Endothelial cell of umbilical vein (primary cell): Measurements from ENCODE around the gene RELN. TPM values are rescaled to one million over a fixed set of nuclear protein-coding genes. Genes with fewer than 3 reads are reported as not detected.

Experiments
- BruUV-seq: library from RNA; stranded (reverse); fragments of 400-500 nt; replicated peaks from 2 replicates; lab custom pipeline; 2021; lab: Mats Ljungman, UMichigan
- CTCF ChIA-PET: fragments of 300-600, 350-600 bp; sonication (Branson Sonifier 250); formaldehyde crosslinking; loops from one replicate; lab custom pipeline; 2021; ENCODE audit warnings: antibody characterized with exemption, inconsistent platforms; lab: Charles Lee
- POLR2A ChIA-PET: fragments of 300-600, 350-600 bp; sonication (Branson Sonifier 250); formaldehyde crosslinking; loops from one replicate; lab custom pipeline; 2021; ENCODE audit warnings: antibody characterized with exemption, inconsistent platforms; lab: Charles Lee
- DNase-seq: peaks from one replicate; pipeline ENCODE4 v3.0.0-alpha.2; 2011; ENCODE audit warnings: low read depth, low spot score
- FAIRE-seq: peaks from 2 replicates; lab custom pipeline; 2011; peaks lifted over from hg19 to GRCh38; lab: Jason Lieb, UNC
- H2AFZ ChIP-seq: 2 replicates; pipeline ENCODE4 v1.6.0; 2012; ENCODE audit warnings: low read depth, low read length, control low read depth, inconsistent platforms
- H3K27ac ChIP-seq: 2 replicates; pipeline ENCODE4 v1.5.1; 2011; ENCODE audit warnings: low read depth, mild to moderate bottlenecking, control low read depth, low read length, moderate library complexity; ENCODE audit not compliant: insufficient read depth
- H3K27me3 ChIP-seq, 2 experiments: 2 replicates each; pipeline versions ENCODE4 v1.6.0 to v1.6.1; 2011; ENCODE audit warnings: low read length in 2 of 2, mixed read lengths in 1 of 2; ENCODE audit not compliant: control insufficient read depth in 2 of 2, insufficient read depth in 2 of 2
- H3K36me3 ChIP-seq, 2 experiments: 2 replicates in 1 of 2; 3 replicates in 1 of 2; pipeline ENCODE4 v1.5.1; 2011; ENCODE audit warnings: low read length in 2 of 2, mild to moderate bottlenecking in 1 of 2, moderate library complexity in 1 of 2; ENCODE audit not compliant: control insufficient read depth in 2 of 2, insufficient read depth in 2 of 2; ENCODE audit errors: extremely low read depth in 1 of 2
- H3K4me1 ChIP-seq: 3 replicates; pipeline ENCODE4 v1.5.1; 2011; ENCODE audit warnings: mild to moderate bottlenecking, low read length; ENCODE audit not compliant: control insufficient read depth, insufficient read depth; ENCODE audit errors: extremely low read depth
- H3K4me2 ChIP-seq: 2 replicates; pipeline ENCODE4 v1.6.1; 2011; ENCODE audit warnings: low read length, control low read depth, mixed read lengths; ENCODE audit not compliant: insufficient read depth
- H3K4me3 ChIP-seq, 3 experiments: fragments of 200-600 bp in 1 of 3; sonication (generic), shearing (Covaris generic) in 1 of 3; replicated peaks in 1 of 3; 2 replicates each; pipeline ENCODE4 v1.5.1; 2011 to 2016; ENCODE audit warnings: control low read depth in 3 of 3, low read length in 3 of 3, mild to moderate bottlenecking in 2 of 3, inconsistent platforms in 1 of 3, low read depth in 1 of 3, moderate library complexity in 1 of 3; ENCODE audit not compliant: insufficient read depth in 1 of 3
- H3K79me2 ChIP-seq: 2 replicates; pipeline ENCODE4 v1.6.0; 2012; ENCODE audit warnings: low read length, inconsistent platforms; ENCODE audit not compliant: control insufficient read depth, insufficient read depth
- H3K9ac ChIP-seq: replicated peaks from 2 replicates; pipeline ENCODE3; 2011; ENCODE audit warnings: low read length, control low read depth; ENCODE audit not compliant: insufficient read depth; ENCODE audit errors: extremely low read depth
- H3K9me1 ChIP-seq: replicated peaks from 3 replicates; pipeline ENCODE4 v1.6.0; 2011; ENCODE audit warnings: mild to moderate bottlenecking, low read length; ENCODE audit not compliant: control insufficient read depth, insufficient read depth; ENCODE audit errors: extremely low read depth
- H3K9me3 ChIP-seq: replicated peaks from 2 replicates; pipeline ENCODE4 v1.5.1; 2012; ENCODE audit warnings: low read length, inconsistent platforms; ENCODE audit not compliant: control insufficient read depth, insufficient read depth
- H4K20me1 ChIP-seq: replicated peaks from 2 replicates; pipeline ENCODE3; 2011; ENCODE audit warnings: mild to moderate bottlenecking, low read length; ENCODE audit not compliant: control insufficient read depth, insufficient read depth; ENCODE audit errors: extremely low read depth
- EZH2 ChIP-seq: IDR thresholded peaks from 2 replicates; pipeline ENCODE4 v1.6.1; 2012; ENCODE audit warnings: borderline replicate concordance, low read depth, mild to moderate bottlenecking, moderate library complexity, low read length, inconsistent platforms; ENCODE audit not compliant: severe bottlenecking
- FOS ChIP-seq: IDR thresholded peaks from 2 replicates; pipeline ENCODE4 v1.6.1; 2011; ENCODE audit warnings: mild to moderate bottlenecking, low read length, moderate library complexity, borderline replicate concordance; ENCODE audit not compliant: insufficient read depth
- GATA2 ChIP-seq: IDR thresholded peaks from 2 replicates; pipeline ENCODE4 v1.7.0; 2011; ENCODE audit warnings: low read depth, mild to moderate bottlenecking, moderate library complexity, mixed read lengths, low read length; ENCODE audit not compliant: insufficient read length, insufficient read depth
- JUN ChIP-seq: IDR thresholded peaks from 2 replicates; pipeline ENCODE4 v1.6.1; 2011; ENCODE audit warnings: borderline replicate concordance, low read depth; ENCODE audit not compliant: insufficient read length, insufficient read depth
- MAX ChIP-seq: IDR thresholded peaks from 2 replicates; pipeline ENCODE4 v1.6.1; 2011; ENCODE audit not compliant: insufficient read depth, insufficient read length
- MYC ChIP-seq: IDR thresholded peaks from one replicate; pipeline ENCODE4 v1.6.1; 2011; ENCODE audit warnings: mild to moderate bottlenecking, low read depth, low read length
- POLR2A ChIP-seq: IDR thresholded peaks from 2 replicates; pipeline ENCODE4 v1.6.1; 2012; ENCODE audit warnings: low read depth, mild to moderate bottlenecking, control low read depth, low read length
- dilution Hi-C: fragments of 300-500 bp; cut with MboI; formaldehyde crosslinking; loops from one replicate; pipeline ENCODE4 v1.15.0; 2019; ENCODE audit warnings: low sequenced_read_pairs; ENCODE audit not compliant: extremely low pct_ligation_motif_present
- intact Hi-C: fragments of 100-400 bp; cut with micrococcal nuclease; formaldehyde crosslinking; loops from one replicate; pipeline ENCODE4 v1.10.0; 2022
- polyA plus RNA-seq, 4 experiments: library from polyadenylated mRNA; depleted of rRNA in 3 of 4; stranded (reverse) in 3 of 4; unstranded in 1 of 4; fragments of >200 nt; gene quantifications; 2 replicates each; pipeline versions ENCODE4 v1.2.1 to v1.2.3, GENCODE V29; 2011 to 2012; ENCODE audit warnings: missing spikeins in 1 of 4
- total RNA-seq: library from RNA; stranded (reverse); gene quantifications from 2 replicates; pipeline ENCODE4 v1.2.3, GENCODE V29; 2021
- TF ChIP-seq, protein P1 (sequence below), 2 donors: IDR thresholded peaks; 1 replicate in 1 of 2; 2 replicates in 1 of 2; pipeline ENCODE4 v1.5.1; 2011; ENCODE audit warnings: low read length in 2 of 2, mild to moderate bottlenecking in 2 of 2, moderate library complexity in 2 of 2, control low read depth in 1 of 2, inconsistent platforms in 1 of 2, low read depth in 1 of 2; ENCODE audit not compliant: insufficient read depth in 1 of 2; ENCODE audit errors: extremely low read depth in 1 of 2

RELN gene
- total and polyA plus RNA-seq, 2 donors (not counting 3 experiments of a cell fraction or from before 2014, with no cell fraction given) = 0.15 to 0.22 TPM

GRCh38 chr7:103569621-103570305, 419.7 kb downstream of the RELN start:
- DNase-seq (no peak), FAIRE-seq (no peak)
- no TSS peak for BruUV-seq
- ChIA-PET POLR2A (no interaction called here), CTCF (no interaction called here)
- no peak overlapping the region for H3K4me2 ChIP-seq
- H3K27me3 ChIP-seq = peaks cover 10 to 20% of the 10 kb centered on the region in 2 experiments
- no peaks in the 10 kb centered on the region for H3K36me3 ChIP-seq
- H3K79me2 ChIP-seq = no peaks in the 10 kb centered on the region
- no peaks in the 10 kb centered on the region for H3K9me3 ChIP-seq
- H4K20me1 ChIP-seq = no peaks in the 10 kb centered on the region
- no peak overlapping the region for H3K27ac ChIP-seq
- H3K9me1 ChIP-seq = no peaks in the 10 kb centered on the region
- H2AFZ ChIP-seq = no peak overlapping the region
- dilution Hi-C loops = no loop called here
- no peak overlapping the region for H3K9ac ChIP-seq
- no peak for TF ChIP-seq MAX
- no peak for TF ChIP-seq EZH2
- no peak for TF ChIP-seq POLR2A
- TF ChIP-seq FOS = no peak
- no peak for TF ChIP-seq JUN
- no peak for TF ChIP-seq MYC
- TF ChIP-seq GATA2 = no peak
- no peak overlapping the region for H3K4me3 ChIP-seq
- intact Hi-C loops = loop anchor here (5.0 to 10.0 kb wide), 2 partner anchors 415 to 698 kb away; partner anchors contain the start of gene RELN
- H3K4me1 ChIP-seq = no peaks in the 10 kb centered on the region

DNA sequence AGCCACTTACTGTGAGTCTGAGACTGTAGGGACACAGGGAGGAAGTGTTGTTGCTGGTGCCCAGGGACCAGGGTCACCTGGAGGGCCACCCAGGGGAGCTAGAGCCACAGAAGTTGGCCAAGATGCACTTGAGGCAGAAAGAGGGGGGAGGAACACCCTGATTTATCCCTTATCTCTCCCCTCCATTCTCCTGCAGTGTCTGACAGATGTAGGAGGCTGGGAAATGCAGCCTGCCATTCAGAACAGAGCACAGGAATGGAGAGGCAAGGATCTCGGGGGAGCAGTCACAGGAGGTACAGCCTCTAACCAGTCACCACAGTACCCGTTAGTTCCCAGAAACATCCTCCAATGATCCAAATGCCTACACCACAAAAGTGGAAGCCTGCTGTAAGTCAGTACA, 425.0 kb downstream of the RELN start:
- Histone ChIP-seq H3K36me3 (no peaks in the 10 kb centered on the region), H4K20me1 (no peaks in the 10 kb centered on the region), H3K4me2 (no peak overlapping the region), H3K27ac (no peak overlapping the region), H3K27me3 (peaks cover 8 to 12% of the 10 kb centered on the region in 2 experiments), H3K9me1 (no peaks in the 10 kb centered on the region), H3K79me2 (no peaks in the 10 kb centered on the region), H3K9me3 (no peaks in the 10 kb centered on the region), H3K4me1 (no peaks in the 10 kb centered on the region), H2AFZ (no peak overlapping the region), H3K9ac (no peak overlapping the region), H3K4me3 (no peak overlapping the region)
- ChIA-PET CTCF (no interaction called here), POLR2A (no interaction called here)
- intact Hi-C loops = no loop called here
- TF ChIP-seq JUN (no peak), MAX (no peak)
- TF ChIP-seq, protein P1, sequence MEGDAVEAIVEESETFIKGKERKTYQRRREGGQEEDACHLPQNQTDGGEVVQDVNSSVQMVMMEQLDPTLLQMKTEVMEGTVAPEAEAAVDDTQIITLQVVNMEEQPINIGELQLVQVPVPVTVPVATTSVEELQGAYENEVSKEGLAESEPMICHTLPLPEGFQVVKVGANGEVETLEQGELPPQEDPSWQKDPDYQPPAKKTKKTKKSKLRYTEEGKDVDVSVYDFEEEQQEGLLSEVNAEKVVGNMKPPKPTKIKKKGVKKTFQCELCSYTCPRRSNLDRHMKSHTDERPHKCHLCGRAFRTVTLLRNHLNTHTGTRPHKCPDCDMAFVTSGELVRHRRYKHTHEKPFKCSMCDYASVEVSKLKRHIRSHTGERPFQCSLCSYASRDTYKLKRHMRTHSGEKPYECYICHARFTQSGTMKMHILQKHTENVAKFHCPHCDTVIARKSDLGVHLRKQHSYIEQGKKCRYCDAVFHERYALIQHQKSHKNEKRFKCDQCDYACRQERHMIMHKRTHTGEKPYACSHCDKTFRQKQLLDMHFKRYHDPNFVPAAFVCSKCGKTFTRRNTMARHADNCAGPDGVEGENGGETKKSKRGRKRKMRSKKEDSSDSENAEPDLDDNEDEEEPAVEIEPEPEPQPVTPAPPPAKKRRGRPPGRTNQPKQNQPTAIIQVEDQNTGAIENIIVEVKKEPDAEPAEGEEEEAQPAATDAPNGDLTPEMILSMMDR (IDR thresholded peaks at IDR 0.05; ENCODE audit: extremely low read depth in 1 of 2, insufficient read depth in 1 of 2, low read depth in 1 of 2, low read length in 2 of 2) = no peak
- no TSS peak for BruUV-seq
- FAIRE-seq (no peak), DNase-seq (no peak)
- dilution Hi-C loops = no loop called here
